ENCODE measurements around the gene TSC22D3. TPM values are rescaled to one million over a fixed set of nuclear protein-coding genes. Genes with fewer than 3 reads are reported as not detected.

TSC22D3 gene
- total and polyA plus RNA-seq, 4 donors = 117 to 447 (median 303) TPM

GRCh38 chrX:107724653-107725052, 50.9 kb downstream of the TSC22D3 start:
- no peaks in the 10 kb centered on the region for H3K36me3 ChIP-seq (ENCODE audit: control insufficient read depth in 4 of 4, insufficient read depth in 4 of 4, low read length in 4 of 4)
- no peak for DNase-seq
- no peak for ATAC-seq (ENCODE audit: insufficient read depth, low FRiP score)
- peaks cover 15 to 51% (median 27%) of the 10 kb centered on the region in 5 donors for H3K4me1 ChIP-seq (ENCODE audit: control insufficient read depth in 5 of 5, insufficient read depth in 5 of 5, low read length in 5 of 5)
- H3K27ac ChIP-seq (ENCODE audit: low read depth in 1 of 2, low read length in 1 of 2) = no peak overlapping the region
- no peak for TF ChIP-seq CTCF (IDR thresholded peaks at IDR 0.05; ENCODE audit: control extremely low read depth, extremely low read depth)
- no peak overlapping the region for H3K9ac ChIP-seq (ENCODE audit: insufficient read depth in 1 of 2, low read length in 2 of 2)
- H3K9me3 ChIP-seq (ENCODE audit: control insufficient read depth in 4 of 4, insufficient read depth in 3 of 4, low read length in 3 of 4) = peaks cover 0 to 2% (median 0%) of the 10 kb centered on the region in 4 donors
- WGBS, 2 donors = 49 to 86% methylated on average over 3 of the region's 3 CpGs
- H3K27me3 ChIP-seq (ENCODE audit: control insufficient read depth in 3 of 3, insufficient read depth in 3 of 3, low read length in 2 of 3) = peaks cover 0 to 35% (median 4%) of the 10 kb centered on the region in 3 donors
- H3K4me3 ChIP-seq = no peak overlapping the region

- Histone ChIP-seq H3K9me3 (ENCODE audit: control insufficient read depth in 4 of 4, insufficient read depth in 3 of 4, low read length in 3 of 4) (peaks cover 0 to 2% (median 0%) of the 10 kb centered on the region in 4 donors), H3K27me3 (ENCODE audit: control insufficient read depth in 3 of 3, insufficient read depth in 3 of 3, low read length in 2 of 3) (peaks cover 0 to 34% (median 4%) of the 10 kb centered on the region in 3 donors), H3K9ac (ENCODE audit: insufficient read depth in 1 of 2, low read length in 2 of 2) (no peak overlapping the region), H3K27ac (ENCODE audit: low read depth in 1 of 2, low read length in 1 of 2) (no peak overlapping the region), H3K36me3 (ENCODE audit: control insufficient read depth in 4 of 4, insufficient read depth in 4 of 4, low read length in 4 of 4) (no peaks in the 10 kb centered on the region), H3K4me1 (ENCODE audit: control insufficient read depth in 5 of 5, insufficient read depth in 5 of 5, low read length in 5 of 5) (peaks cover 8 to 40% (median 17%) of the 10 kb centered on the region in 5 donors), H3K4me3 (no peak overlapping the region)
- WGBS, 2 donors = 55 to 84% methylated on average over 4 of the region's 4 CpGs
- ATAC-seq (ENCODE audit: insufficient read depth, low FRiP score) (no peak), DNase-seq (no peak)
- no peak for TF ChIP-seq CTCF (IDR thresholded peaks at IDR 0.05; ENCODE audit: control extremely low read depth, extremely low read depth)
These were observed 52.1 kb downstream of the TSC22D3 start for GRCh38 chrX:107723511-107723910.

DNA sequence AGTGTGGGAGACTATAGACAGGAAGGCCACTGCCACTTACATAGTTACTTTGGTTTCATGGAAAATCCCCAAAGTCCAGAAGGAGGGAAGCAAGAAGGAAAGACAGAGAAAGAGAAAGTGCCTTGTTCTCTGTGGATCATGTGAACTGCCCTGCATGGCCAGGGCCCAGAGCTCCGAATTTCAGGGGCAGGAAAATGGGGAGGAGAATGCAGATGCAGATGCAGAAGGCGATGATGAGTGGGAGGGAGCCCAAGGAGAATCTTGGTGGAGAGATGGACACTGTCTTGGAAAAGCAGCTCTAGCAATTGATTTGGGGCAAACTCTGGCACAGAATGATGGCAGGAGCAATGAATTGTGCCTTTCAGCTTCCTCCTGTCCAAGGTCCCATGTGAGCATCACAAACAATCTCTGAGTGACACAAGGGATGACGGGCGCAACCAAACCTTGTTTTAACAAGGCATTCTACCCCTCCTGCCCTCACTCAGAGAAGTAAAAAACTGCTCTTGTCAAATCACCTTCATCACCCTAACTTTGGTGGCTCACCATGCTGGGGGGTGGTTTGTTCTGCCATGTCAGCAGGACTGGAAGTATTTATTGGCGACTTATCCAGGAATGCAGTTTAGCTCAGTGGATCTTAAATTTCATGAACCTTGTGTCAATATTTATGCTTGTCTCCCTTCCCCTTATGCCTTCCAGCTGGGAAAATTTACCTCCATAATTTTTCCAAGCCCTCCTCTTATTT, 53.5 kb downstream of the TSC22D3 start:
- WGBS, 2 donors = 77 to 87% methylated on average over 5 of the region's 5 CpGs

More for the DNA sequence above, 53.5 kb downstream of the TSC22D3 start:
- peaks cover 0 to 2% (median 0%) of the 10 kb centered on the region in 4 donors for H3K9me3 ChIP-seq (ENCODE audit: control insufficient read depth in 4 of 4, insufficient read depth in 3 of 4, low read length in 3 of 4)
- H3K27ac ChIP-seq (ENCODE audit: low read depth in 1 of 2, low read length in 1 of 2) = peak overlapping the region in 1 of 2 donors; percentile 51
- no peak overlapping the region for H3K9ac ChIP-seq (ENCODE audit: insufficient read depth in 1 of 2, low read length in 2 of 2)
- TF ChIP-seq CTCF (IDR thresholded peaks at IDR 0.05; ENCODE audit: control extremely low read depth, extremely low read depth) = no peak
- no peaks in the 10 kb centered on the region for H3K36me3 ChIP-seq (ENCODE audit: control insufficient read depth in 4 of 4, insufficient read depth in 4 of 4, low read length in 4 of 4)
- peaks cover 0 to 36% (median 4%) of the 10 kb centered on the region in 3 donors for H3K27me3 ChIP-seq (ENCODE audit: control insufficient read depth in 3 of 3, insufficient read depth in 3 of 3, low read length in 2 of 3)
- ATAC-seq (ENCODE audit: insufficient read depth, low FRiP score) (no peak), DNase-seq (no peak)
- H3K4me1 ChIP-seq (ENCODE audit: control insufficient read depth in 5 of 5, insufficient read depth in 5 of 5, low read length in 5 of 5) = peaks cover 10 to 35% (median 17%) of the 10 kb centered on the region in 5 donors
- no peak overlapping the region for H3K4me3 ChIP-seq
